ENCODE results near the gene PIP5K1B.

DNA sequence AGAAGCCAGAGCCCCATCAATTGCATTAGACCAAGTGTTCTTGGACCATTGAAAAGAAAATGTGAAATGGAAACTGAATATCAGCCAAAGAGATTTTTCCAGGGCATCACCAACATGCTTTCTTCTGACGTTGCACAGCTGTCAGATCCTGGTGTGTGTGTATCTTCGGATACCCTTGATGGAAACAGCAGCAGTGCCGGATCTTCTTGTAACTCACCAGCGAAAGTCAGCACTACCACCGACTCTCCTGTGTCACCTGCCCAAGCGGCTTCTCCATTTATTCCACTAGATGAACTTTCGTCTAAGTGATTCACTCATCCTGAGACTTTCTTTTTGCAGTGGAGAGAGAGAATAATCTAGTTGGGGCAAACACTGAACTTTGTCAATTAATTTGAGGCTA is 75.7 kb downstream of the PIP5K1B start:
- TF ChIP-seq YY1 (IDR thresholded peaks at IDR 0.05; ENCODE audit: extremely low read depth, insufficient replicate concordance, low read depth, low read length) (no peak), POLR2AphosphoS5 (IDR thresholded peaks at IDR 0.05; ENCODE audit: low read depth, low read length) (no peak)
- TF ChIP-seq, protein P1, sequence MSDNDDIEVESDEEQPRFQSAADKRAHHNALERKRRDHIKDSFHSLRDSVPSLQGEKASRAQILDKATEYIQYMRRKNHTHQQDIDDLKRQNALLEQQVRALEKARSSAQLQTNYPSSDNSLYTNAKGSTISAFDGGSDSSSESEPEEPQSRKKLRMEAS (IDR thresholded peaks at IDR 0.05) = no peak

Data from HCT116 (cell line).